ENCODE data around the gene ZDHHC19.
"Not testable (repeated sequence)": the region's sequence is repeated elsewhere in the genome, so short reads cannot be mapped to it uniquely, and the experiment has no call there.

The ZDHHC19 gene, protein sequence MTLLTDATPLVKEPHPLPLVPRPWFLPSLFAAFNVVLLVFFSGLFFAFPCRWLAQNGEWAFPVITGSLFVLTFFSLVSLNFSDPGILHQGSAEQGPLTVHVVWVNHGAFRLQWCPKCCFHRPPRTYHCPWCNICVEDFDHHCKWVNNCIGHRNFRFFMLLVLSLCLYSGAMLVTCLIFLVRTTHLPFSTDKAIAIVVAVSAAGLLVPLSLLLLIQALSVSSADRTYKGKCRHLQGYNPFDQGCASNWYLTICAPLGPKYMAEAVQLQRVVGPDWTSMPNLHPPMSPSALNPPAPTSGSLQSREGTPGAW

DNA sequence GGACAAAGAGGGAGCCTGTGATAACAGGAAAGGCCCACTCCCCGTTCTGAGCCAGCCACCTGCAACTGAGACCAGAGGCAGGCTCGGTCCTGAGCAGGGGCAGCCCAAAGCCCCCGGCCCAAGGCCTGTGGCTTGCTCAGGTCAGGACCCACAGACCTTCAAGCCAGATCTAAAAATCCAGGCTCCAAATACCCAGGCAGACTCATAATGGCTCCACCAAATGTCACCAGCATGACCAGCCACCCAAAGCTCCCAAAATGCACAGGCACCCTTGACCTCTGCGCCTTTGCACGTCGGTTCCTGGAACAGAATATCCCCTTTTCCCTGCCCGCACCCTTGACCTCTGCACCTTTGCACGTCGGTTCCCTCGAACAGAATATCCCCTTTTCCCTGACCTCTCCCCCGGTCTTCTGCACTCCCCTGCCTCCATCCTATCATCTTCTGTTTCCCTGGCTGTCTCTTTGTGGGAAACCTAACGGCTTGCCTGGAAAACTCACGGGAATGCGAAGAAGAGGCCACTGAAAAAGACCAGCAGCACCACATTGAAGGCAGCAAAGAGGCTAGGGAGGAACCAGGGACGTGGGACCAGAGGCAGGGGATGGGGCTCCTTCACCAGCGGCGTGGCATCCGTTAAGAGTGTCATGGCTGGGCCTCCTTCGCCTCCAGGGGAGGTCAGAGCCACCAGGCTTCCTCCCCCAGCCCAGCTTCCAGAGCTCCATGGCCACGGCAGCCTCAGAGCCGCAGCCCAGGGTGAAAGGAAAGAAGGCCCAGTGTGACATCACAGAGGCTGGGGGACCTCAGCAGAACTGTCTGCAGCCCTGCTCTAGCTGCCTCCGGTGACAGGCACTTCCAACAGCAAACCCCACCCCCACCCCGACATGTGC, at the start of gene ZDHHC19:
TSS of gene ZDHHC19 (minus strand) at position 728 of the 884 bp plus-strand sequence. CDS start at position 643, 85 bp downstream.
- DNase-seq, result no peak

DNA sequence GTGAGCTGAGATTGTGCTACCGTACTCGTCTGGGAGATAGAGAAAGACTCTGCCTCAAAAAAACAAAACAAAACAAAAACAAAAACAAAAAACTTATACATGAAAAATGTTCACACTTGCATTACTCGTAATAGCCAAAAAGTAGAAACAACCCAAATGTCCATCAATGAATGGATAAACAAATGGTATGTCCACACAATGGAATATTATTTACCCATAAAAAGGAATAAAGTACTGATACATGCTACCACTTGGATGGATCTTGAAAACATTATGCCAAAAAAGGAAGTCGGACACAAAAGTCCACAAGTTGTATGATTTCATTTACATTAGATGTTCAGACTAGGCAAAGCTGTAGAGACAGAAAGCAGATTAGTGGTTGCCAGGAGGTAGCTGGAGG, 49.6 kb upstream of the ZDHHC19 start:
- DNase-seq, result no peak

DNA sequence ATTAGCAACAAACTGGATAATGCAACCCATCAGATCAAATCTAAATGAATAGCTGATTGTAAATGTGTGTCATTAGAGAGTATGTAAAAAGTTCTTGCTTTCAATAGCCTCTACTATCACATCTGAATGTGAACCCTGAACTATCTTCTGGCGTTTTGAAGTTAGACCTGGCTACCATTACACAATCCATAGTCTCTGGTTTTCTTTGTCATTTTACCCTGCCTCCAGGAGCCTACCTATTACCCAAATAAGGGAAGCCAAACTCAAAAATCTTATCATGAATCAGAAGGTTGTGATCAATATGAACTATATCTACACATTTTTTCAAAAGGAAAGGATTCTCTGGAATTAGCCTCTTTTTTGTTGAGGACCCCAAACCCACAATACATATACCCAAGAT, 44.6 kb upstream of the ZDHHC19 start:
- DNase-seq, result no peak

DNA sequence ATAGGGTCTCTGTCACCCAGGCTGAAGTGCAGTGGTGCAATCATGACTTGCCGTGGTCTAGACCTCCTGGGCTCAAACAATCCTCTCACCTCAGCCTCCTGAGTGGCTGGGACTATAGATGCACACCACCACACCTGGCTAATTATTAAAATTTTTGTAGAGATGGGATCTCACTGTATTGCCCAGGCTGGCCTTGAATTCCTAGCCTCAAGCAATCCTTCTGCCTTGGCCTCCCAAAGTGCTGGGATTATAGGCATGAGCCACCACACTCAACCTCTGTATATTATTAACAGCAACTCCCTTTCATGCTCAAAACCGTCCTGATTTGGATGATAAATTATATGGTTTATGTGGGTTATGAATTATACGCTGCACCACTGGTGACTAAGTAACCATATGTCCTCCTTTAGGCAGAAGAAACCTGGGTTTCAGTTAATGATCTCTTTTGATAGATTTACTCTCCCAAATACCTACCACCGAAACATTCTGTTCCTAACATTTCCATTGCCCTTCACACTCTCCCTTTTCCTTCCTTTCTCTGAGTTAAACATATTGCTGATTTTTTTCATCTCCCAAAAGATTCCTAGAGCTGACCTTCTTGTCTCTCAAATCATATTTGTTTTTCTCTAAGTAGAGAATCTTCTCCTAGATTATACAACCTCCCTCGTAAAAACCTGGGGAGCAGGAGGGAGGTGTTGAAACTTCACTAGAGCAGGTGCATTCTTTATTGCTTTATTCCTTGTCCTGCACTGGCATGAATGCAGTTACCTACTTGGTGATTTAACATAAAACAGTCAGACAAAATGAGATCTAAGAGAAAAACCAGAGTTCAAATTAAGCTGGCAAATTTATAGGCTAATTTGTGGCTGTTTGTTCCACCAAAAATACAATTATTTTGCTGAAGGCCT, 43.4 kb upstream of the ZDHHC19 start:
- no peak for DNase-seq

DNA sequence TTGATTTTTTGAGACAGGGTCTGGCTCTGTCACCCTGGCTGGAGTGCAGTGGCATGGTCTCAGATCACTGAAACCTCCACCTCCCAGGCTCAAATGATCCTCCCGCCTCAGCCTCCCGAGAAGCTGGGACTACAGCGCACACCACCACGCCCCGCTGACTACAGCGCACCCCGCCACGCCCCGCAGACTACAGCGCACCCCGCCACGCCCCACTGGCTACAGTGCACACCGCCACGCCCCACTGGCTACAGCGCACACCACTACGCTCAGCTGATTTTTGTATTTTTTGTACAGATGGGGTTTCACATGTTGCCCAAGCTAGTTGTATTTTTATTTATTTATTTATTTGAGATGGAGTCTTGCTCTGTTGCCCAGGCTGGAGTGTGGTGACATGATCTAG, 40.7 kb upstream of the ZDHHC19 start:
- DNase-seq, result no peak

DNA sequence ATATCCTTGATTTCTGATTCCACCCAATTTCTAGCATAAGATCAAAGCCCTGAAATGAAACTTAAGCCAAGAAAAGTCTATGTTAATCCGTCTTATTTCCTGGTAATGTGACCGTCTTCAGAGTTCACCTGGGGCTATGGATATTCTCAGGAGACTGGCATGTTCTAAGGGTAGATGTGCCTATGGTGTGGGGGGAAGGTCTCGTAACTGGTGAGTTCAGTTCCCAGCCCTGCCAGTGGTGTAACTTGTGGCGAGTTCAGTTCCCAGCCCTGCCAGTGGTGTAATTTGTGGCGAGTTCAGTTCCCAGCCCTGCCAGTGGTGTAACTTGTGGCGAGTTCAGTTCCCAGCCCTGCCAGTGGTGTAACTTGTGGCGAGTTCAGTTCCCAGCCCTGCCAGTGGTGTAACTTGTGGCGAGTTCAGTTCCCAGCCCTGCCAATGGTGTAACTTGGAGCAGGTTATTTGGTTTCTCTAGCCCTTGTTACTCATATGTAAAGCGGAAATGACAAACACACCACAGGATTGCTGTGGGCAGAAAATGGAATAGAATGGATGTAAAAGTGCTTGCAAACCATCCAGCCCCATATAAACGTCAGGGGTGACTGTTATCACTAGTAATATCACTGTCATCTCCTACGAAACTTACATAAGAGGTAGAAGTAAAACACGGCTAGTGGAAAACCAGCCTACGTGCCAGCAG, 35.6 kb upstream of the ZDHHC19 start:
- no peak for DNase-seq

DNA sequence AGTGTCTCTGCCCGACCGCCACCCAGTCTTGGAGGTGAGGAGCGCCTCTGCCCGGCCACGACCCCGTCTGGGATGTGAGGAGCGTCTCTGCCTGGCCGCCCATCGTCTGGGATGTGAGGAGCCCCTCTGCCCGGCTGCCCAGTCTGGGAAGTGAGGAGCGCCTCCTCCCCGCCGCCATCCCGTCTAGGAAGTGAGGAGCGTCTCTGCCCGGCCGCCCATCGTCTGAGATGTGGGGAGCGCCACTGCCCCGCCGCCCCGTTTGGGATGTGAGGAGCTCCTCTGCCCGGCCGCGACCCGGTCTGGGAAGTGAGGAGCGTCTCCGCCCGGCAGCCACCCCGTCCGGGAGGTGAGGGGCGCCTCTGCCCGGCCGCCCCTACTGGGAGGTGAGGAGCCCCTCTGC, 33.0 kb upstream of the ZDHHC19 start:
- DNase-seq, result not testable (repeated sequence)

DNA sequence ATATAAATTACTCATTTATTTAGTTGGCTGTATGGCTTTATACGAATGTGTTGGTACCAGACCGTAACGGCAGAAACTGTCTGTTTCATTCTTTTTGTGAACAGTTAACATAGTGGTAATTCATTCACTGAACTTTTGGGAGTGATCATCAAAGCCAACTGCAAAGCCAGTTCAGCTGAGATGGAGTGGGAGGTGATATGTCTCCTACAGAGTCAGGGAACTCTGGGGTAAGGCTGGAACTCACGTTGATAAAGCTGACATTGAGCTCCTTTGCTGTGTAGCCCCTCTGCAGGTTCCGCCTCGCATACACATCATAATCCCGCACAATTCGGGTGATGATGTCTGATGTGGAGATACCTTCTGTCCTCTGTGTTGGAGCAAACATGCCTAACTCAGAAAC, 30.5 kb upstream of the ZDHHC19 start:
- DNase-seq, result no peak

DNA sequence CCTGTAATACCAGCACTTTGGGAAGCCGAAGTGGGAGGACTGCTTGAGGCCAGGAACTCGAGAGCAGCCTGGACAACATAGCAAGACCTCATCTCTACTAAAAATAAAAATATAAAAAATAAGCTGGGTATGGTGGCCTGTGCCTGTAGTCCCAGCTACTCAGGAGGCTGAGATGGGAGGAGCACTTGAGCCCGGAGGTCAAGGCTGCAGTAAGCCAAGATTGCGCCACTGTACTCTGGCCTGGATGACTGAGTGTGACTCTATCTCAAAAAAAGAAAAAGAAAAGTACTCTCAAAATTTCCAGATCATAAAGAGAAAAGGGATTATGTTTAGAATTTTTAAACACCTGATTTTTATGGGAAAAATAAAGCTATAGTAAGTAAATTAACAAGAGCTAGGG, 29.2 kb upstream of the ZDHHC19 start:
- no peak for DNase-seq

DNA sequence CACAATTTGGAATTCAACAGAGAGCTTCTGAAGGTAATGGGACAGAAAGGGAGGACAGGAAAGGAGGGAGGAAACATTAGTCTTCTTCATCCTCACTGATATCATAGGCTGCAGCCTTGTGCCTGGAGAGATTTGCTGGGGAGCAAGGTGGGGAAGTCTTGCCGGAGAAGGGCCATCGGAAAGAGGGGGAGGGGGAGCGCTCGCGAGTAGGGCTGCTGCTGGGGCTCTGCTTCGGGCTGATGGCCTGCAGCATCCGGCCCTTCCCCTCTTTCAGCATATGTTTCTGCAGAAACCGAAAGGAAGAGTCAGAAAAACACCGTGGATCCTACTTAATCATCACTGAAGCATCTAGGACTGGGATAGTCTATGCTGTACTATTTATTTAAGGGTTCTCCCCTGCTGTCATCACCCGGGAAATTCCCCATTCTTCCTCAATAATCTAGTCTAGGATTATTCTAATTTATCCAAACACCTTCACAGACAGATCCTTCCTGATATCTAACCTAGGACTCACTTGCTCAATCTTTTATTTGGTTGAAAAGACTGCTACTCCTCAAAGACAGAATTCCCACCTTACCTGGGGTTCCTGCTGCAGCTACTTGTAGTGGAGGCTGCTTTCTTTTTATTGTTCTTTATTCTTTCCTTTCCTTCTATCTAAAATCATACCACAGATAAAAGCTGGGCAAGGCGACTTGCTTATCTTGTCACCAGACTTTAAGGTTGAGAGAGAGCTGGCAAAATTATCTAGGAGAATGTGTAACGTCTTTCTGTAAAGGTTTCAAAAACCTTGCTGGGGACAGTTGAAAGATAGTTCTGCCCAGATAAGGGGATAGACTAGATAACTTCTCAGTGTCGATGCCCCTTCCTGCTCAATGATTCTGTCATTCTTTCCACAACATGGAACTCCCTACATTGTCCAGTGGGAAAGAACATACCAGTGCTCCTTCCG, 27.7 kb upstream of the ZDHHC19 start:
- no peak for DNase-seq

DNA sequence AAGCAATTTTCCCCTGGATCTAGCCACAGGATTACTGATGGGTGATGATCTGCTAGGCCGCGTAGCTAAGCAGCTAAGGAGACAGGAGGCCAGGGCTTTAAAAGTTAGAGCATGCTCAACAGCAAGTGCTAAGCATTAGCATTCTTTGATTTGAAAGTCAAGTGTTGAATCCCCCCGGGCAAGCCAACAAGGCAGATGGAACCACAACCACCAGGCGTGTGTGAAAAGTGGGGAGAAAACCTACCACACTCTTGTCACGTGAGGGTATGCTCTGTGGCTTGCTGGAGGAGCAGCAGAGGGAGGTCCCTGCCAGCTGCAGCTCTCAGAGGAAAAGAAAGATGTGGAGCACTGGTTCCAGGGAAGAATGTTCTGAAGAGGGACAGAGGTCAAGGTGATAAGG, 26.0 kb upstream of the ZDHHC19 start:
- DNase-seq, result no peak

DNA sequence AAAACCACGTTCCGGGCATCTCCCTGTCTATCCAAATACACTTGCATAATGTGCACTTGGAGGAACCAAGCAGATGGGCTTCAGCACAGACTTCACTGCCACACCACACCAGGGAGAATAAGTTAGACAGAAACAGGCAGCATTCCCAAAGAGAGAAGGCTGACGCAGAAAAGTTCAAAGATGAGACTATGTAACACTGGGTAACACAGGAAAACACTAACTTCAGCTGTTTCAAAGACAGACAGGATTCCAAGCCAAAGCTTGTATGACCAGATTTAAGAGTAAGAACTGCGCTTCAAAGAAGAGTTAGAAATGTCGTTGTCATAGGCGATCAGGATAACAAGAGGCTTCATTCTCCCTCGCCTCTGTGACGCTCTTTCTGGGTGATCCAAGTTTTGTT, 25.0 kb upstream of the ZDHHC19 start:
- DNase-seq, result no peak

DNA sequence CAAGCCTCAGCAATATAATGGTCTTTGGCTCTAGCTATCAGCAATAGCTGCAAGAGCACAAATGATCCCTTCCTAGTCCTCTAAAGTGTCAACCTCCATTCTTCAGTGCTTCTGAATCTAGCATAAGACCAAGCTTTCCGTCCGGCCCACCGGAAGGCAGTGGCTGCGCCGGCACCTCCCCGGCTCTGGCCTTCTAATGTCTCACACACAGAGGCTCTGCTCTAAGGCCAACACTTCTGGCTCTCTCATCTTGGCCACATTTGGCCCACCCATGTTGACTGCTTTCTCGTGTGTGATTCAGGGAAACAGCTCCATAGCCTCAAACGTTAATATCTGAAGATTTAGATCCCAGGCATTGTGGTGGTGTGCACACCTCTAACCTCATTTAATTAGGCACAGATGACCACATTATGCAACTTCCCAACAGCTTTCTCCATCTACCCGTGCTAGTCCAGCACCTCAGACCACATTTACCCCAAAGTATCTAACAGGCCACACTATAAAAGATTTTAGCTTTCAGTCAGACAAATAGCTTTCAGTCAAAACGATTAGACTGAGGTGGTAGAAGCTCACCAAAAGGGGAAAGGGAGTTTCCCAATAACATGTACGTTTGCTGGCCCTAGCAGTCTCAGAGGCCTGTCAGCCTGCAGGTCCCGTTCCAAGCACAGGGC, 24.4 kb upstream of the ZDHHC19 start:
- DNase-seq, result no peak

DNA sequence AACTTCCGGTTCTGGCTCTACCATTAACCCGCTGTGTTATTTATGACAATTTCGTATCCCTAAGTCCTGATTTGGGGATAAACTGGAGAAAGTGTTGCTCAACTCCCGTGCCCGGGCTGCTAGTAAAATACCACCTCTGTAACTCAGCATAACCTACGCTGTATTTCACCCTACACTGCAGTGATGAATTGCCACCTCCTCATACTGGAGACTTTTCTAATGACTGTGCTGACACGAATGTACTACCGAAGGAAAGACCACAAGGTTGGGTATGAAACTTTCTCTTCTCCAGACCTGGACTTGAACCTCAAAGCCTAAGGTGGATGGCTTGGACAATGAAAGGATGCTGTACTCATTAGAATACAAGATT, 21.7 kb upstream of the ZDHHC19 start:
- no peak for DNase-seq

DNA sequence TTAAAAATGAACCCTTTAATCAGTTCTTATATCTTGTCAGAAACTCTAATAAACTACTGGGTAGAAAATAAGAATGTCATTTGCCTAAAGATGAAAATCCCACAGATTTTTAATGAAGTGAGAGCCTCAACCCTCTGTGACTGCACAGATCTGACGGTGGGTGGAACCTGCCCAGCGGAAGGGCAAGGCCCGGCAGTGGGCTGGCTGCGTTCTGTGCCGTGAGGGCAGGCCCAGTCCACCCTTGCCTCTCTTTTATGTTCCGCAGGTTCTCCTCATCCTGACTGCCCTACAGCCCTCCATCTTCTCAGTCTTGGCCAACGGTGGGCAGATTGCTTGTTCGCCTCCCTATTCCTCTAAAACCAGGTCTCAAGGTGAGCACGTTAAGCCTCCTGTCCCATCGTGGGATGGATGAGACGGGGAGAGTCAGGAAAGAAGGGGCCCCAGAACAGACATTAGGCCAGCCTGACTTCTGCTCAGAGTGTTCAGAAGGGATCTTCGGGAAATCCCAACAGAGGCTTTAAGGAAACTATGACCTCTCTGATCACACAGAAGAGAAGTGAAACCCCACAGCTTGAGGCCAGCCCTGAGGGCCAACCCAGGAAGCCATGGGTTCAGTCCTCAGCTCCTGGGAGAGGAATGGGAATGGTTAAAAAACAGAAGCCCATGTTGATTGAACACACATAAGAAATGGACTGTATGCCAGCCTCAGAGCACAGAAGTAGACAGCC, 21.1 kb upstream of the ZDHHC19 start:
- no peak for DNase-seq

DNA sequence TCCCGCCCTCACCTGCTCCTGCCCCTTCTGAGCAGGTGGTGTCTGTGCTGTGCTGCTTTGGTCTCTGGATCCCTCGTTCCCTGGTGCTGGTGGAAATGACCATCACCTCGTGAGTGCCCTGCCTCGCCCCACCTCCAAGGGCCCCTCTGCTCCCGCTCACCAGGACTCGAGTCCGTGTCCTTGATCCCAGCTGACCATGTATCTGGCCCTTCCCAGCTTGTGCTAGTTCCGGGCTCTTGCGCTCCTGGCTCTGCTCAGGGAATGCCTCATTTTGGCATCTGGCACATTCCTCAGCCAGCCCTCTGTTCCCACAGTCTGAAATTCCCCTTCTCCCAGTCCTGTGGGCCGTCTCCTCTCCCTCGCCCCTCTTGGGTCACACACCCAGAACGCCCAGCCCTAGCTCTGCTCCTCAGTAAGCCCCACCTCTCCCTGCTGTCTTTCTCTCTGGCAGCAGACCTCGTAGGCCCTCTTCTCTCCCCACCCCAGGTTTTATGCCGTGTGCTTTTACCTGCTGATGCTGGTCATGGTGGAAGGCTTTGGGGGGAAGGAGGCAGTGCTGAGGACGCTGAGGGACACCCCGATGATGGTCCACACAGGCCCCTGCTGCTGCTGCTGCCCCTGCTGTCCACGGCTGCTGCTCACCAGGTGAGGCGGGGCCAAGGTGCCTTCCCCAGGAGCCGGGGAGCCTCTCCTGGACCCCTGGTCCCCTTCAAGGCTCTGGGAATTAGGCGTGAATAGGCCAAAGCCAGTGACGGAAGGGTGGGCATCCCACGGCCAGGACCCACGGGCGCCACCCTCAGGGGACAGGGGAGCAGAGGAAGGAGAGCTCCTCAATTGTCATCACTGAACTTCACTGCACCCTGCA, 16.7 kb upstream of the ZDHHC19 start:
- no peak for DNase-seq

DNA sequence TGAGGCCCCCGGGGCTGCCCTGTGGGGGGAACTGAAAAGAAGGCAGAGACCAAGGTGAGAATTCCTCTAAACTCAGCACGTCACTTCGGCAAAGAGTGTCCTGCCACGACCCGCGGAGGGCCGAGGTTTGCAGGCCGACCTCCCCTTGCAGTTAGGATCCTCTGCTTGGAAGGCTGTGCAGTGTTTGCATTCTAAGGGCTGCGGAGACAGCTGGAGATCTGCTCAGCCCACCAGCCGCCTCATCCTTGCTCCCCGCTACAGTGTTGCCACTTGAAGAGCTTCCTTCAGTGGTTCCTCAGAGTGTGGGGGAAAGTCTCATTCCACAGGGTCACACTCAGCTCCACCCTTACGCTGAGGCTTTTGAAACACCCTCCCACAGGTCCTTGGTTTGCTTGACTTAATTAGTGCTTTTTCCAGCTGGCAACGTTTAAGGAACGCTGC, 15.9 kb upstream of the ZDHHC19 start:
- DNase-seq, result no peak

DNA sequence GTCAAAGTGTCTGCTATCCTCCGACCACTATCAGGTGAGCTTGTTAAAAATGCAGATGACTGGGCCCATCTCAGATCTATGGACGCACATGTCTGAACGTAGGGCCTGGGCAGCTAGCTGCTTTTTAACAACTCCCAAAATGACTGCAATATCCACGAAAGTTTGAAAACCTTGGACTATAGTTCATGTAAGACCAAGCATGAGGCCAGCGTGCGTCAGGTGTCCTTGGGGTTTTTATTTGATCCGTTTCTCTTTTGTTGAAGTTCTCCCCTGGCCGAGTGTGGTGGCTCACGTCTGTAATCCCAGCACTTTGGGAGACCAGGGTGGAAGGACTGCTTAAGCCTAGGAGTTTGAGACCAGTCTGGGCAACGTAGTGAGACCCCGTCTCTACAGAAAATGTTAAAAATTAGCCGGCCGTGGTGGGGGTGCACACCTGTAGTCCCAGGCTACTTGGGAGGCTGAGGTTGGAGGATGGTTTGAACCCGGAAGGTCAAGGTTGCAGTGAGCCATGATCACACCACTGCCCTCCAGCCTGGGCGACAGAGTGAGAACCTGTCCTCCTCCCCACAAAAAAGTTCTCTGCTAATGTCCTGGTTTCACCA, 14.7 kb upstream of the ZDHHC19 start:
- no peak for DNase-seq

DNA sequence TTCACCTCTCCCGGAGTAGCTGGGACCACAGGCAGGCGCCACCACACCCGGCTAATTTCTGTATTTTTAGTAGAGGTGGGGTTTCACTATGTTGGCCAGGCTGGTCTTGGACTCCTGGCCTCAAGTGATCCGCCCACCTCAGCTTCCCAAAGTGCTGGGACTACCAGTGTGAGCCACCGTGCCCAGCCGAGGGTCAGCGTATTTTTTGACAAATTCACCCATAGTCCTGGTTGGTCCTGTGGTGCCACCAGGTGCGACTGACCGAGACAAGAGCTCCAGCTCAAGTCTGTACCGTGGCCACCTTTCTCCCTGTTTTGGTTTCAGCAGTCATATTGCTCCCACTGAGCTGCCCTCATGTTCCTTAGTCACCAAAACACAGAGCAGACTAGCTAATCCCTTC, 13.9 kb upstream of the ZDHHC19 start:
- DNase-seq, result no peak

Measured in bone marrow (tissue), 2 donors.